ENCODE data around the gene HOXB9. TPM values are rescaled to one million over a fixed set of nuclear protein-coding genes. Genes with fewer than 3 reads are reported as not detected.

The HOXB9 gene
- total and polyA plus RNA-seq, 8 donors = 0.25 TPM; not detected in 7

DNA sequence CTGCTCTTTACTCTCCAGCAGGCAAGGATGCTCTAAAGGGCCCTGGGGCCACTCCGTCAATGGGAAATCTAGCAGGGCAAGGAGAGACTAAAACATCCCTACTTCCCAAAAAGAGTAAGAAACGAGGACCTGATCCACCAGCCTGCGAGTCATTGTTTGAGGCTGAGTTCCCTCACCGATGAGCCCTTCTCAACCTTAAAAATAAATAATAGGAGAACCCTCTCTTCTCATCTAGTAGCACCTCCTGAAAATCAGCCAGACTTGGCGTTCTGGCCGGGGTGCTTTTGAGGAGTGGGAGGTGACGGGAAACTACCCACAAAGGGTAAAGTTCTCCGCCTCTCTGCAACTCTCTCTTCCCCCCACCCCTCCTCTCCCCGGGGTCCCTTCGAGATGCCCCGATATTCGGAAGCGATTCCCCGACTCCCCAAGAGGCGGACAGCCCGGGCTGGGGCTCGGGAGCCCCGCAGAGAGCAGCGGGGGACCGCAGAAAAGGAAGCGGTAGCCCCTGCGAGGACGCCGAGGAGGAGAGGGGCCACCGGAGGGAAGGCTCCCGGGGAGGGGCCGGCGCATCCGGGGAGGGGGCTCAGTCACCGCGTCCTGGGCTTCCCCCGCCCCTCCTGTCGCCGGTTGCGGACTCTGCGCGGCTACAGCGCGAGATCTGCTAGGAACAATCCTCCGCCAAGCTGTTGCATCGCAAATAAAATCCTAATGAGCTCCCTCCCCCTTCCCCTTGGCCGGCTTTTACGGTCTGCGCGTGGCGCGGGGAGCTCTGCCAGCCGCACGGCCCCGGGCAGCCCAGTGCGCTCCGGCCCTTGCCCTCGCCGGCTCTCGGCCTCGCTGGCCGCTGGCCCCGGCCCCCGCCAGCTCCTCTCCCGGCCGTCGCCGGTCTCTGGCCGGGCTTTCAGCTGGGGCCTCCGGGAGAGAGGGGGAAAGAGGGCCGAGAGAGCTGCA, 1.3 kb downstream of the HOXB9 start:
- WGBS, 2 donors = 3% methylated on average over 55 to 66 of the region's 66 CpGs

DNA sequence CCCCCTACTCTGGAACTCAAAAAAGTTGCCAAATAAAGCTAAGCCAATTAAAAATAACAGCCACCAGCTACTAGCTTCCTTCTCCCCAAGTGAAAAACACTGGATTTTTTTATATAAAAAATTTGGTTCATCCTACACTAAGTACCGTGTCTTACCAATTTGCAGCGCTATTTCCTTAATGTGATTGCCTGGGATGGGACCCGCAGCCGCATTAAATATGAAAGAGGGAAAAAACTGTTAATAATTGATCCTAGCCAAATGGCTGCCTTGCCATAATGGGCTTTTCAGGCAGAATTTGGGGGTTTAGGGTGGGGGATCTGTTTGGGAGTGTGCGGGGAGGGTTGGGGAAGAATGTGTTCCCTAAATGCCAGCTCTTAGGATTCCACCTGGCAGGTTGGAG, 2.0 kb downstream of the HOXB9 start:
- intact Hi-C loops (cut with DNase I) = no loop called here
- no peak for TF ChIP-seq CTCF (IDR thresholded peaks at IDR 0.05)

More for the DNA sequence above, 1.3 kb downstream of the HOXB9 start:
- ATAC-seq = peak; percentile 33 to 58 (median 47)
- peak in 1 of 6 donors; percentile 62 for DNase-seq
- Histone ChIP-seq H3K9me3 (no peaks in the 10 kb centered on the region), H3K4me1 (peaks cover 8 to 15% (median 12%) of the 10 kb centered on the region in 3 donors), H3K36me3 (no peaks in the 10 kb centered on the region), H3K4me3 (peak overlapping the region in 2 of 4 donors; percentile 26 to 33), H3K27ac (no peak overlapping the region), H3K27me3 (peaks cover 0 to 71% (median 26%) of the 10 kb centered on the region in 4 donors)
- intact Hi-C loops (cut with DNase I) = no loop called here
- no peak for TF ChIP-seq CTCF (IDR thresholded peaks at IDR 0.05)
- FAIRE-seq = no peak

DNA sequence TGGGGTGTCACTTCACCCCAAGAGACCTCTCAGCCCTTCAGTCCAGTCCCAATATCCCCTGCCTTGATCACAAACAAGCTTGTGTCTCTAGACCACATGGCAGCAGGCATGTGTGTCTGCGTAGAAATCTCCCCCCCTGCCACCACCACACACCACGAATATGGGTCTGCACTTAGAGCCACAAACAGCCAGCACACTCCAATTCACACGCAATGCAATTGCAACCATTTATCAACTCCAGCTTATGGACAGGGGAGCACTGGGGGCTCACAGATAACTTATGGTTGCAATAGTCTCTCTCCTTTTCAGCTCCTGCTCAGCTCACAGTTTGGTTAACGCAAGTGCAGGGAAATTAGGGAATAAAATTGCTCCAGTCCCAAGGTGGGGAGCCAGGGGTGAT, 2.6 kb downstream of the HOXB9 start:
- Histone ChIP-seq H3K27ac (no peak overlapping the region), H3K4me3 (no peak overlapping the region), H3K9me3 (no peaks in the 10 kb centered on the region), H3K4me1 (peaks cover 8 to 15% (median 12%) of the 10 kb centered on the region in 3 donors), H3K27me3 (peaks cover 5 to 74% (median 22%) of the 10 kb centered on the region in 4 donors), H3K36me3 (no peaks in the 10 kb centered on the region)
- ATAC-seq = no peak
- WGBS, 2 donors = 10 to 20% methylated on average over 4 of the region's 4 CpGs
- intact Hi-C loops (cut with DNase I) = no loop called here
- TF ChIP-seq CTCF (IDR thresholded peaks at IDR 0.05) = no peak
- FAIRE-seq = no peak
- no peak for DNase-seq

More for the DNA sequence above, 2.0 kb downstream of the HOXB9 start:
- Histone ChIP-seq H3K27me3 (peaks cover 5 to 71% (median 24%) of the 10 kb centered on the region in 4 donors), H3K4me3 (no peak overlapping the region), H3K27ac (no peak overlapping the region), H3K9me3 (no peaks in the 10 kb centered on the region), H3K4me1 (peaks cover 8 to 15% (median 12%) of the 10 kb centered on the region in 3 donors), H3K36me3 (no peaks in the 10 kb centered on the region)
- no peak for ATAC-seq
- WGBS, 2 donors = 9 to 12% methylated on average over 5 of the region's 5 CpGs
- no peak for DNase-seq
- FAIRE-seq = no peak

DNA sequence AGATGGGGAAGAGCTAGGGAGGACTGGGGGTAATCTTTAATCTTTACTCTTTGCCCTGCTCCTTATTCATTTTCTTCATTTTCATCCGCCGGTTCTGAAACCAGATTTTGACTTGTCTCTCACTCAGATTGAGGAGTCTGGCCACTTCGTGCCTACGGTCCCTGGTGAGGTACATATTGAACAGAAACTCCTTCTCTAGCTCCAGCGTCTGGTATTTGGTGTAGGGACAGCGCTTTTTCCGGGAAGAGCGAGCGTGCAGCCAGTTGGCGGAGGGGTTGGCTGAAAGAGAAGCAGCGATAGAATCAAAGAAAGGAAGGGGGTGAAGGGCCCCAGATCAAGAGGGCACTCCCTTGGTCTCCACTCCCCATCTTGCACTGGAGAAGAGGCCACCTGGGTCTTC, 3.3 kb downstream of the HOXB9 start:
- peaks cover 1 to 75% (median 24%) of the 10 kb centered on the region in 4 donors for H3K27me3 ChIP-seq
- ATAC-seq (no peak), FAIRE-seq (no peak)

More for the DNA sequence above, 3.3 kb downstream of the HOXB9 start:
- DNase-seq = no peak
- no peak overlapping the region for H3K4me3 ChIP-seq
- intact Hi-C loops (cut with DNase I) = no loop called here
- H3K4me1 ChIP-seq = peaks cover 8 to 15% (median 12%) of the 10 kb centered on the region in 3 donors
- 14 to 17% methylated on average over 11 of the region's 11 CpGs for WGBS, 2 donors
- H3K9me3 ChIP-seq = no peaks in the 10 kb centered on the region
- TF ChIP-seq CTCF (IDR thresholded peaks at IDR 0.05) = no peak
- H3K27ac ChIP-seq = no peak overlapping the region
- H3K36me3 ChIP-seq = no peaks in the 10 kb centered on the region

All from pancreas (tissue), 10 donors.